OCI-LY7 (cell line): ENCODE results near the gene EPHA1. TPM values are rescaled to one million over a fixed set of nuclear protein-coding genes. Genes with fewer than 3 reads are reported as not detected.

Source experiments
- Bru-seq: library from RNA; stranded (reverse); fragments of 400-500 nt; gene quantifications from one replicate; lab custom pipeline; 2021; lab: Mats Ljungman, UMichigan
- BruChase-seq, 2 experiments: library from RNA; stranded (reverse); fragments of 400-500 nt; gene quantifications; one replicate each; lab custom pipeline; 2021; lab: Mats Ljungman, UMichigan
- BruUV-seq: library from RNA; stranded (reverse); fragments of 400-500 nt; replicated peaks from 2 replicates; lab custom pipeline; 2021; lab: Mats Ljungman, UMichigan
- CTCF ChIA-PET: fragments of 300-600 bp; sonication (Branson Sonifier 250); formaldehyde crosslinking; loops from one replicate; lab custom pipeline; 2022; ENCODE audit warnings: antibody characterized with exemption; ENCODE audit not compliant: unreplicated experiment; lab: Charles Lee
- POLR2A ChIA-PET: fragments of 300-600 bp; sonication (Branson Sonifier 250); formaldehyde crosslinking; loops from one replicate; lab custom pipeline; 2022; ENCODE audit warnings: antibody characterized with exemption; lab: Charles Lee
- DNase-seq: peaks from one replicate; pipeline ENCODE4 v3.0.0-alpha.2; 2015; ENCODE audit warnings: low spot score
- H2AFZ ChIP-seq: fragments of 200-600 bp; sonication (generic), shearing (Covaris generic); 2 replicates; pipeline ENCODE4 v1.6.1; 2014; ENCODE audit warnings: mild to moderate bottlenecking, antibody characterized with exemption, low read length, moderate library complexity
- H3K27ac ChIP-seq: fragments of 200-600 bp; sonication (generic); 2 replicates; pipeline ENCODE4 v1.5.1; 2014; ENCODE audit warnings: mixed run types, low read depth, mild to moderate bottlenecking, moderate library complexity, low read length, inconsistent platforms; ENCODE audit not compliant: poor library complexity, severe bottlenecking
- H3K36me3 ChIP-seq: fragments of 200-600 bp; sonication (generic); 2 replicates; pipeline ENCODE4 v1.6.1; 2014; ENCODE audit warnings: mild to moderate bottlenecking, antibody characterized with exemption, low read length, moderate library complexity, mixed read lengths; ENCODE audit not compliant: insufficient read depth
- H3K4me1 ChIP-seq: fragments of 200-600 bp; sonication (generic); 2 replicates; pipeline ENCODE4 v1.5.1; 2014; ENCODE audit warnings: mild to moderate bottlenecking, low read length; ENCODE audit not compliant: insufficient read depth, poor library complexity, severe bottlenecking
- H3K4me2 ChIP-seq: fragments of 200-600 bp; sonication (generic); 2 replicates; pipeline ENCODE4 v1.6.1; 2014; ENCODE audit warnings: mild to moderate bottlenecking, low read length
- H3K4me3 ChIP-seq: fragments of 200-600 bp; sonication (generic); 2 replicates; pipeline ENCODE4 v1.5.1; 2014; ENCODE audit warnings: mild to moderate bottlenecking, low read depth, low read length; ENCODE audit not compliant: poor library complexity, severe bottlenecking
- H3K79me2 ChIP-seq: fragments of 200-600 bp; sonication (generic); 2 replicates; pipeline ENCODE4 v1.6.1; 2016; ENCODE audit warnings: low read depth, mild to moderate bottlenecking, low read length, moderate library complexity, mixed read lengths; ENCODE audit not compliant: insufficient read depth
- H3K9me2 ChIP-seq: fragments of 200-600 bp; sonication (generic); 2 replicates; pipeline ENCODE4 v1.6.1; 2016; ENCODE audit warnings: mild to moderate bottlenecking, low read length, mixed read lengths; ENCODE audit not compliant: insufficient read depth
- H3K9me3 ChIP-seq: fragments of 200-600 bp; sonication (generic); 2 replicates; pipeline ENCODE4 v1.6.1; 2014; ENCODE audit warnings: mild to moderate bottlenecking, mixed run types, low read length, mixed read lengths
- H4K20me1 ChIP-seq: fragments of 200-600 bp; sonication (generic); 2 replicates; pipeline ENCODE4 v1.6.1; 2014; ENCODE audit warnings: mild to moderate bottlenecking, antibody characterized with exemption, low read length, moderate library complexity, mixed read lengths; ENCODE audit not compliant: insufficient read depth
- EZH2phosphoT487 ChIP-seq: fragments of 200-600 bp; sonication (generic); IDR thresholded peaks from 2 replicates; pipeline ENCODE4 v1.6.1; 2018; ENCODE audit warnings: low read depth, borderline replicate concordance, mild to moderate bottlenecking, mixed run types, antibody characterized with exemption, low read length, moderate library complexity, mixed read lengths
- intact Hi-C: fragments of 100-400 bp; cut with micrococcal nuclease; formaldehyde crosslinking; loops from one replicate; pipeline ENCODE4 v1.10.0; 2022; ENCODE audit not compliant: unreplicated experiment
- long read RNA-seq: library from polyadenylated mRNA; stranded (forward); transcript quantifications from one replicate; pipeline ENCODE4 v2.0.0, GENCODE V29; 2022
- total RNA-seq, 2 experiments: library from RNA; depleted of rRNA in 1 of 2; stranded (reverse); fragments of >200 nt in 1 of 2; shearing (Covaris generic) in 1 of 2; gene quantifications; 2 replicates each; pipeline ENCODE4 v1.2.3, GENCODE V29; 2014 to 2022
- TF ChIP-seq, protein P1 (sequence below): fragments of 200-600 bp; sonication (generic); conservative IDR thresholded peaks from 2 replicates; pipeline ENCODE4 v1.5.1; 2014; ENCODE audit warnings: mild to moderate bottlenecking, antibody characterized with exemption, low read length, moderate library complexity, mixed read lengths

EPHA1 gene
- total RNA-seq (2014; rRNA removed; shearing (Covaris generic)) (not detected in 2 replicates), total RNA-seq (2022) (not detected in 2 replicates), Bru-seq, nascent RNA (percentile 7 among the genes with signal in this experiment), BruChase-seq, experiment 1, labeled RNA remaining after a 6-hour chase (percentile 10 among the genes with signal in this experiment), BruChase-seq, experiment 2, labeled RNA remaining after a 2-hour chase (percentile 12 among the genes with signal in this experiment)
- long read RNA-seq, result 0 reads

DNA sequence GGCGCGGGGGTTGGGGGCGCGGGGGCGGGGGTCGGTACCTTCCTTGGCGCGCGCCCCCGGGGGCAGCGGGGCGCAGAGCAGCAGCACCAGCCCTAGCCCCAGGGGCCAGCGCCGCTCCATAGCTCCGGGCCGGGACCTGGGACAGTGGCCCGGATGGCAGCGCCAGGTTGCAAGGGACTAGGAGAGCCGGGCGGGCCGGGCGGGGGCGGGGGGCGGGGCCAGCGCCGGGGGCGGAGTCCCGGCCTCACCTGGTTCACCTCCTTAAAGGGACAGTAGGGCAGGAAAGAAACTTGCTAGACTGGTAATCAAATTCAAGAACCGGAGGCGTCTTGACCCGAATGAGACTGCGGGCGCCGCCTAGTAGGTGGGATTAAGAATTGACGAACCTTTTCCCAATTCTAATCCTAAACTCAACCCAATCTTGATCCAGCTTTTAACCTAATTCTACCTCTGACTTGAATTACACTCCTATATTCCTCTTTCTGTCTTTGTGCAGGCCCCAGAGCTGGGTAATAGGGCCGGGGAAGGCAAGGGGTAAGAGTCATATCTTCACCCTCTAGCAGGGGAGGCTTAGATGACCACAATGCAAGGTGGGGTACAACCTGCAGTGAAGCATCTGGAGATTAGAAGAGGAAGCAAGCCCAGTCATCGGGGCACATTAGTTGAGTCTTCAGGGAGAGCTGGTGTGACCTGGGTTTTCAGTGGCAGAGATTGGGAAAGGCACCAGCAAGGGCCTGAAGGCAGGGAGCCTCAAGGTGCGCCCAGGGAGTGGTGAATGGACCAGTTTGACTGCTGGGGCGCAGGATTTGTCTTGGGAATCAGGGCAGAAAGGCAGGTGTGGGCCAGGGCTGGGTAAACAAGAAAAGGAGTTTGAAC is at the start of gene EPHA1:
Gene EPHA1, minus strand, starts transcription at position 171 of the 876 bp plus-strand sequence. Its CDS starts 51 bp downstream, at position 120.
- H4K20me1 ChIP-seq, result no peaks in the 10 kb centered on the region
- no peak for TF ChIP-seq EZH2phosphoT487
- TF ChIP-seq, protein P1, sequence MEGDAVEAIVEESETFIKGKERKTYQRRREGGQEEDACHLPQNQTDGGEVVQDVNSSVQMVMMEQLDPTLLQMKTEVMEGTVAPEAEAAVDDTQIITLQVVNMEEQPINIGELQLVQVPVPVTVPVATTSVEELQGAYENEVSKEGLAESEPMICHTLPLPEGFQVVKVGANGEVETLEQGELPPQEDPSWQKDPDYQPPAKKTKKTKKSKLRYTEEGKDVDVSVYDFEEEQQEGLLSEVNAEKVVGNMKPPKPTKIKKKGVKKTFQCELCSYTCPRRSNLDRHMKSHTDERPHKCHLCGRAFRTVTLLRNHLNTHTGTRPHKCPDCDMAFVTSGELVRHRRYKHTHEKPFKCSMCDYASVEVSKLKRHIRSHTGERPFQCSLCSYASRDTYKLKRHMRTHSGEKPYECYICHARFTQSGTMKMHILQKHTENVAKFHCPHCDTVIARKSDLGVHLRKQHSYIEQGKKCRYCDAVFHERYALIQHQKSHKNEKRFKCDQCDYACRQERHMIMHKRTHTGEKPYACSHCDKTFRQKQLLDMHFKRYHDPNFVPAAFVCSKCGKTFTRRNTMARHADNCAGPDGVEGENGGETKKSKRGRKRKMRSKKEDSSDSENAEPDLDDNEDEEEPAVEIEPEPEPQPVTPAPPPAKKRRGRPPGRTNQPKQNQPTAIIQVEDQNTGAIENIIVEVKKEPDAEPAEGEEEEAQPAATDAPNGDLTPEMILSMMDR, result 0 out of 2 replicates have a peak, but pooled peaks have one; percentile 19
- intact Hi-C loops, result no loop called here
- no peaks in the 10 kb centered on the region for H3K79me2 ChIP-seq
- DNase-seq, result no peak
- H3K36me3 ChIP-seq, result no peaks in the 10 kb centered on the region
- no peak within 1 kb of the TSS for H3K4me3 ChIP-seq
- H3K4me2 ChIP-seq, result no peak within 1 kb of the TSS
- no peaks in the 10 kb centered on the region for H3K4me1 ChIP-seq
- CTCF ChIA-PET, result no interaction called here
- no peaks in the 10 kb centered on the region for H3K9me2 ChIP-seq
- no peaks in the 10 kb centered on the region for H3K9me3 ChIP-seq
- H2AFZ ChIP-seq, result no peak within 1 kb of the TSS
- H3K27ac ChIP-seq, result no peak within 1 kb of the TSS
- no TSS peak for BruUV-seq
- POLR2A ChIA-PET, result interaction anchor here (1.1 kb wide), 1 partner anchor 148 kb away, joined by 3 read pairs; no protein-coding TSS in a partner anchor

GRCh38 chr7:143458263-143458662 is 49.6 kb upstream of the EPHA1 start:
- Histone ChIP-seq H3K9me3 (no peaks in the 10 kb centered on the region), H4K20me1 (no peaks in the 10 kb centered on the region), H2AFZ (no peak overlapping the region), H3K9me2 (no peaks in the 10 kb centered on the region), H3K4me2 (no peak overlapping the region), H3K27ac (no peak overlapping the region), H3K4me1 (no peaks in the 10 kb centered on the region), H3K36me3 (no peaks in the 10 kb centered on the region), H3K79me2 (no peaks in the 10 kb centered on the region), H3K4me3 (no peak overlapping the region)
- POLR2A ChIA-PET, result no interaction called here
- BruUV-seq, result no TSS peak
- no peak for DNase-seq
- no peak for TF ChIP-seq EZH2phosphoT487
- TF ChIP-seq, protein P1, result no peak
- CTCF ChIA-PET, result no interaction called here
- intact Hi-C loops, result no loop called here
